Nephron progenitor cell (in vitro differentiated cells): ENCODE measurements around the gene TMEM213.

Experiments
- DNase-seq: peaks from one replicate; pipeline ENCODE4 v3.0.0; 2021
- H3K27ac Mint-ChIP-seq: 2 replicates; pipeline ENCODE4 v1.8.0; 2021; ENCODE audit warnings: mild to moderate bottlenecking, moderate library complexity, mixed read lengths
- H3K27me3 Mint-ChIP-seq: 2 replicates; pipeline ENCODE4 v1.8.0; 2021; ENCODE audit warnings: mild to moderate bottlenecking, low read depth, mixed read lengths; ENCODE audit not compliant: poor library complexity
- H3K36me3 Mint-ChIP-seq: 2 replicates; pipeline ENCODE4 v1.8.0; 2021; ENCODE audit warnings: low read depth, mixed read lengths
- H3K4me1 Mint-ChIP-seq: 2 replicates; pipeline ENCODE4 v1.8.0; 2021; ENCODE audit warnings: mixed read lengths
- H3K4me3 Mint-ChIP-seq: 2 replicates; pipeline ENCODE4 v1.8.0; 2021; ENCODE audit warnings: mild to moderate bottlenecking, moderate library complexity, mixed read lengths
- H3K9me3 Mint-ChIP-seq: 2 replicates; pipeline ENCODE4 v1.8.0; 2021; ENCODE audit warnings: mild to moderate bottlenecking, moderate library complexity, mixed read lengths
- TF ChIP-seq, protein P1 (sequence below): fragments of 200-600 bp; sonication (generic); IDR thresholded peaks from 2 replicates; pipeline ENCODE4 v1.5.0; 2021; ENCODE audit warnings: antibody characterized with exemption

TMEM213 gene

DNA sequence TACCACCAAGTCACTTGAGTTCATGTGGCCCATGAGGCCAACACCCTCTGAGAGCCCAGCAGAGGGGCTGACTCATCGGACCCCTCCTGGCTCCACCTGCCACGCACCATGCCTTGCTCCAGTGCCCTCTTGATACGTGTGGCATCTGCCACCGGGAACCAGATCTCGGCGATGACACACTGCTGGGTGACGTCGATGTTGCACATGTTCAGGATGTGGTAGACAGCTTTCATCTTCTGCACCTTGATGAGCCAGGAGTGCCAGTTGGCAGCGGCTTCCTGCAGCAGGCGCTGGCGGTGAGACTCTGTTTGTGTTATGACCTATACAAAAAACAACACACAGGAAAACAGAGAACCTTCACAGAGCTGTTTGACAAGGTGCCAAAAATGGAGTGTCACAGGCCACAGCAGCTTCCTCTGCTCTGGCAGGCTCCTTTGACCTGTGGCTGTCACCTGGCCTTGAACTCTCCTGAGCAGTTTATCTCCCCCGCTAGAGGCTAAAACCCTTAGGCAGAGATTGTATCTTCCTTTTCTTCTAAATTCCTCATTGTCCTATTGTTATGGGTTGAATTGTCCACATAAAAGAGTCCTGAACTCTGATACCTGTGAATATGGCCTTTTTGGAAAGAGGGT is 45.2 kb upstream of the TMEM213 start:
- DNase-seq, result no peak
- Mint-ChIP-seq H3K27me3 (peaks cover 5% of the 10 kb centered on the region), H3K4me1 (peaks cover 47% of the 10 kb centered on the region), H3K4me3 (no peak overlapping the region), H3K9me3 (no peaks in the 10 kb centered on the region), H3K36me3 (no peaks in the 10 kb centered on the region), H3K27ac (no peak overlapping the region)
- TF ChIP-seq, protein P1, sequence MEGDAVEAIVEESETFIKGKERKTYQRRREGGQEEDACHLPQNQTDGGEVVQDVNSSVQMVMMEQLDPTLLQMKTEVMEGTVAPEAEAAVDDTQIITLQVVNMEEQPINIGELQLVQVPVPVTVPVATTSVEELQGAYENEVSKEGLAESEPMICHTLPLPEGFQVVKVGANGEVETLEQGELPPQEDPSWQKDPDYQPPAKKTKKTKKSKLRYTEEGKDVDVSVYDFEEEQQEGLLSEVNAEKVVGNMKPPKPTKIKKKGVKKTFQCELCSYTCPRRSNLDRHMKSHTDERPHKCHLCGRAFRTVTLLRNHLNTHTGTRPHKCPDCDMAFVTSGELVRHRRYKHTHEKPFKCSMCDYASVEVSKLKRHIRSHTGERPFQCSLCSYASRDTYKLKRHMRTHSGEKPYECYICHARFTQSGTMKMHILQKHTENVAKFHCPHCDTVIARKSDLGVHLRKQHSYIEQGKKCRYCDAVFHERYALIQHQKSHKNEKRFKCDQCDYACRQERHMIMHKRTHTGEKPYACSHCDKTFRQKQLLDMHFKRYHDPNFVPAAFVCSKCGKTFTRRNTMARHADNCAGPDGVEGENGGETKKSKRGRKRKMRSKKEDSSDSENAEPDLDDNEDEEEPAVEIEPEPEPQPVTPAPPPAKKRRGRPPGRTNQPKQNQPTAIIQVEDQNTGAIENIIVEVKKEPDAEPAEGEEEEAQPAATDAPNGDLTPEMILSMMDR, result no peak

DNA sequence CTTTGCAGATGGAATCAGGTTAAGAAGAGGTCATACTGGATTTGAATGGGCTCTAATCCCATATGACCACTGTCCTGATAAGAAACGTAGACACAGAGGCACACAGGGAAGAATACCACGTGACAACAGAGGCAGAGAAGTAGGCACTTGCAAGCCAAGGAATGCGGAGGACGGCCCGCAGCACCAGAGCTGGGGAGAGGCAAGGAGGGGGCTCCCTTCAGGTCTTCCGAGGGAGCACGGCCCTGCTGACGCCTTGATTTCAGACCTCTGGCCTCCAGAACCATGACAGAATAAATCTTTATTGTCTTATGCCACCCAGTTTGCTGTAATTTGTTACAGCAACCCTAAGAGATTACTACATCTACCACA is 44.7 kb upstream of the TMEM213 start:
- Mint-ChIP-seq H3K9me3 (no peaks in the 10 kb centered on the region), H3K27me3 (peaks cover 7% of the 10 kb centered on the region), H3K4me3 (no peak overlapping the region), H3K4me1 (peaks cover 47% of the 10 kb centered on the region), H3K27ac (no peak overlapping the region), H3K36me3 (no peaks in the 10 kb centered on the region)
- DNase-seq, result no peak
- TF ChIP-seq, protein P1, result no peak

DNA sequence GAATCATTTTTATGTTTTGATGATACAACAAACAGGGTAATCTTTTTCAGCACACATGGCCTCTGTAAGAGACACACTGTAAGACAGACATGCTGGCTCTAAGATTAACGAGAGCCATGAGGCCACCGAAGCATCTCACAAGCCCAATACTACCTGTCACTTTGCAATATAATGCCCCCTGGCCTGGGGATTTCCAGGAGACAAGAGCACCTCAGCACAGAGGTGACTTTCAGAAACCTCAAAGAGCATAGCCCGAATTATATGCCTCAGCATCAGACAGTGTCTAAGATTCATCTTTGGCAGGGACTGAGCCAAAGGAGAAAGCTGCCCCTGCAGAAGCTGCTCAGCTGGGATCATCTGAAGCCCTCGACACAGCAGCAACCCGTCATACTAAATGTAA is 44.2 kb upstream of the TMEM213 start:
- no peaks in the 10 kb centered on the region for H3K36me3 Mint-ChIP-seq
- H3K27ac Mint-ChIP-seq, result no peak overlapping the region
- no peaks in the 10 kb centered on the region for H3K9me3 Mint-ChIP-seq
- H3K4me1 Mint-ChIP-seq, result peaks cover 47% of the 10 kb centered on the region
- TF ChIP-seq, protein P1, result no peak
- H3K27me3 Mint-ChIP-seq, result peaks cover 7% of the 10 kb centered on the region
- DNase-seq, result no peak
- H3K4me3 Mint-ChIP-seq, result no peak overlapping the region

DNA sequence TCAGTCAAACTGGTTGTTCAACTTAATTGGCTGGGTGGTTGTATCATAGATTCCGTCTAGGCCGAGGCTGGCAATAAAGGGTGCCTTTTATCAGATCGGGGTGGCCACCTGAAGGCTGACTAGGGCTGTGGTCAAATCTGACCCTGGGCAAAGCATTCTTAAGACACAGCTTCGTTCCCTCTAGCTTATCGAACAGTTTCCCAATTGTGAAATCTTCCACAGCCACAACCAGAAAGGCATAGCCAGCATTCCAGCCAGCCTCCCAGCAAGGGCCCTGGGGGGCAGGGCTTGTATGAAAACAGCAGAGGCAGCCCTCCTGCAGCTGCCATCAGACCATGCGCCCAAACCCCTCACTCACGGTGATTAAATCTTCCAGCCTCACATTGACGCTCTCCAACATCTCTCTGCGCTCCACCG is 42.5 kb upstream of the TMEM213 start:
- Mint-ChIP-seq H3K9me3 (no peaks in the 10 kb centered on the region), H3K4me1 (peaks cover 35% of the 10 kb centered on the region), H3K36me3 (no peaks in the 10 kb centered on the region), H3K4me3 (no peak overlapping the region), H3K27ac (peak overlapping the region; percentile 85), H3K27me3 (peaks cover 7% of the 10 kb centered on the region)
- TF ChIP-seq, protein P1, result no peak
- no peak for DNase-seq

DNA sequence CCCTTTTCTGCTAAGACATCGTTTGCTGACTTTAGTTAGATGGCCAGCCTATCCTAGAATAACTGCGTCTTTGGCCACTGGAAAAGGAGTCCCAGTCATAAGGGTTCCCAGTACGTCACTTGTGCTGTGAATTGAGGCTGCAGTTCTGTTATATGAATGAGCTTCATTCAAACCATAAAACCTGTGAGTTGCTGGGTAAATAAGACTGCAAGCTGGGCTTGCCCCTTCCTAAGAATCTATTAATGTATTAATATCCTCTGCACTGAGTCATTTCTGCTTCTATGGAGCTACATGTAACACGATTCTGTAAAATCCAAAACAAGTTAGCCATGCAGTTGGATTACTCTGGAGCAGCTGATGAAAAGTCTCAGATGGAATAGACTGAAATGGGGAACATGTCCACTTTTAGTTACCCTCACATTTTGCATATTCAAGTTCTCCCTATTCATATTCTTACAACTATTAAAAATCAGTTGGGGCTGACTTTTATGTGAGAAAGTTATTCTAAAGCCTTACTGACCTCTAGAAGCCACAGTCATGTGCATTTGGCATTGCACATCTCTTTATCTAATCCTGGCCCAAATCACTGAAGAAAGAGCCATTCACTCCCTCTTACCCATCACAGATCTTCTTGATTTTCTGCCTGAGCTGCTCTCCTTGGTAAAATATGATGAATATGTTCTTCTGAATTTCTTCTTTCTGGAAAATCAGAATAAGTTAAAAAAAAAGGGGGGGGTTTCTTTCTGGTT is 41.8 kb upstream of the TMEM213 start:
- peaks cover 6% of the 10 kb centered on the region for H3K27me3 Mint-ChIP-seq
- TF ChIP-seq, protein P1, result no peak
- peaks cover 28% of the 10 kb centered on the region for H3K4me1 Mint-ChIP-seq
- peak overlapping the region; percentile 85 for H3K27ac Mint-ChIP-seq
- no peak for DNase-seq
- H3K4me3 Mint-ChIP-seq, result no peak overlapping the region
- H3K9me3 Mint-ChIP-seq, result no peaks in the 10 kb centered on the region
- no peaks in the 10 kb centered on the region for H3K36me3 Mint-ChIP-seq
